Activated CD4-positive, alpha-beta T cell treated with anti-CD3 and anti-CD28 coated beads, Interleukin-2, amount 10 ng/mL, durations not matched to agents 7 days and 5 days (primary cell): Measurements from ENCODE around the gene COG7. TPM values are rescaled to one million over a fixed set of nuclear protein-coding genes. Genes with fewer than 3 reads are reported as not detected.
"Not testable (repeated sequence)": the region's sequence is repeated elsewhere in the genome, so short reads cannot be mapped to it uniquely, and the experiment has no call there.

Source experiments
- CTCF ChIA-PET: fragments of 350-600 bp; sonication (Branson Sonifier 250); formaldehyde crosslinking; loops from one replicate; lab custom pipeline; 2021; ENCODE audit warnings: antibody characterized with exemption; lab: Charles Lee
- POLR2A ChIA-PET: fragments of 350-600 bp; sonication (Branson Sonifier 250); formaldehyde crosslinking; loops from one replicate; lab custom pipeline; 2021; ENCODE audit warnings: antibody characterized with exemption; lab: Charles Lee
- DNase-seq: peaks from one replicate; pipeline ENCODE4 v3.0.0-alpha.2; 2020
- H3K27ac Mint-ChIP-seq: one replicate; pipeline ENCODE4 v1.8.0; 2021; ENCODE audit warnings: mild to moderate bottlenecking, moderate library complexity, mixed read lengths
- H3K27me3 Mint-ChIP-seq: one replicate; pipeline ENCODE4 v1.8.0; 2021; ENCODE audit warnings: mixed read lengths
- H3K36me3 Mint-ChIP-seq: one replicate; pipeline ENCODE4 v1.8.0; 2021; ENCODE audit warnings: low read depth, mixed read lengths
- H3K4me1 Mint-ChIP-seq: one replicate; pipeline ENCODE4 v1.8.0; 2021; ENCODE audit warnings: mixed read lengths
- H3K4me3 Mint-ChIP-seq: one replicate; pipeline ENCODE4 v1.8.0; 2021; ENCODE audit warnings: mild to moderate bottlenecking, moderate library complexity, mixed read lengths
- H3K9me3 Mint-ChIP-seq: one replicate; pipeline ENCODE4 v1.8.0; 2021; ENCODE audit warnings: mixed read lengths
- total RNA-seq, 2 experiments: library from RNA; stranded (reverse); gene quantifications; one replicate each; pipeline ENCODE4 v1.2.3, GENCODE V29; 2021

Gene COG7
- total RNA-seq, 2 experiments from 2014 or later, result 17.9 to 20.2 TPM

DNA sequence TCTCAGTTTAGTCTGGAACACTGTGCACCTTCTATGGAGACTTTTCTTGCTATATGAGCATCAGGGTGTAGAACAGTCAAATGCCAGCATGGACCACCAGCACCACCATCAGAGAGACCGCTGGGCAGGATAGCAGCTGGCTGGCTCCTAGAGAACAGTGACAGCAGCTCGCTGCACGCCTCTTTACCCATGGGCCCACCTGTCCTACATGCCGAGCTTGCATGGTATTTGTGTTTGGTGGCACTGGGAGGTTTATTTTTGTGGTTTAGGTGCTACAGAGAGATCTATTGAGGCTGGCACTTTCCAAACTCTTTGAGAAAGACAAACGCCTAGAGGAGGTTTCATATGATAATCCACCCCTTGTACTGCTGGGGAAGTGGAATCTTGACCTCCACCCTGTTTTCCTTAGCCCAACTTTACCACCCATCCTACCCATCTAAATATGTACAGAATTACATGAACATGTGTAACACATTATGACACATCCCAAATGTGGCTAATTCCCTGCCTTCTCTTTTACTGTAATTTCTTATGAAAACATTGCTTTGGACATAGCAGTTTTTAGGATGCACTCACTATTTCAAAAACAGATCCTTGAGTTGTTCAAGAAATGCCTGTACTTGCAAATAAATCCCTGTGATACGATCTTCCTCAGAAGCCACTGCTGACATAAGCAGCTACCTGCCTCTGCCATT lies 46.3 kb downstream of the COG7 start:
- Mint-ChIP-seq H3K4me3 (no peak overlapping the region), H3K27ac (no peak overlapping the region), H3K4me1 (no peaks in the 10 kb centered on the region), H3K9me3 (no peaks in the 10 kb centered on the region), H3K27me3 (no peaks in the 10 kb centered on the region), H3K36me3 (peaks cover 18% of the 10 kb centered on the region)
- ChIA-PET POLR2A (no interaction called here), CTCF (no interaction called here)
- DNase-seq, result no peak

DNA sequence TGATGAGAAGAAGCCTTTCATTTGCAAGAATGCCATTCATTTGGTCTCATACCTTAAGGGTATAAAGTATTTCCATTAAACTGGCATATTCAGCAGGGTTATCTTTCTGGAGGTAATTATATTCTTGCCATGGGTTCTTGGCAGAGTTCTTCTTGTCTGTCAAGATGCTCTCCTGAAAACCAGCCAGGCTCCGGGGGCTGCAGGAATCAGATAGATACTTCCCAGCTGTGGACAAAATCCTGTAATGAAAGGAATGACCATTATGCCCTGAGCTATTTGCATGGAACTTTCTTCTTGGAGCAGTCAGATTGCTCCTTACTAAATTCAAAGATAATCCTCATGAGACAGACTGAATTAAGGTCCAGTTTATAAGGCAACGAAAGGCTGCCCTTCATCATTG lies 47.0 kb downstream of the COG7 start:
- no peak for DNase-seq
- Mint-ChIP-seq H3K27ac (no peak overlapping the region), H3K27me3 (no peaks in the 10 kb centered on the region), H3K36me3 (peaks cover 16% of the 10 kb centered on the region), H3K9me3 (no peaks in the 10 kb centered on the region), H3K4me1 (no peaks in the 10 kb centered on the region), H3K4me3 (no peak overlapping the region)
- ChIA-PET CTCF (no interaction called here), POLR2A (no interaction called here)

DNA sequence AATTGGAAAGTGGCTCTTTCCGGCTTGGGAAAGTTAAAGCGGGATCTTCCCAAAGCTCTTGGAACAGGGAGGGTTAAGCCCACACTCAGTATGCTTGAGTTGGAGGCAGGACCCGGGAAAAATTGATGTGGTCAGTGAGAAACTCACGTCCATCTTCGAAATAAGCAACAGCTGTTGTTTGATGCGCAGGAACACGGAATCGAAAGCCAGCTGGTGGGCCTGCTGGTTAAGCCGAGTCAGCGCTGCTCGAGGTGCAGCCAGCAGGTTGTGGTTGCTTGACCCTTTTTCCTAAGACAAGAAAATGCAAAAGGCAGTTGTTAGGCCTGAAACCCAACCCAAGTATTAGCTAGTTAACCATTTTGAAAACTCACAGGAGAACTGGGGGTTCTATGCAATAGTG lies 49.4 kb downstream of the COG7 start:
- H3K4me3 Mint-ChIP-seq, result no peak overlapping the region
- H3K27ac Mint-ChIP-seq, result no peak overlapping the region
- no peaks in the 10 kb centered on the region for H3K4me1 Mint-ChIP-seq
- CTCF ChIA-PET, result interaction anchor here (0.6 to 0.8 kb wide), 2 partner anchors 12 to 222 kb away, joined by 4 read pairs; no protein-coding TSS in a partner anchor
- no peak for DNase-seq
- no peaks in the 10 kb centered on the region for H3K9me3 Mint-ChIP-seq
- peaks cover 17% of the 10 kb centered on the region for H3K36me3 Mint-ChIP-seq
- H3K27me3 Mint-ChIP-seq, result no peaks in the 10 kb centered on the region
- POLR2A ChIA-PET, result no interaction called here

DNA sequence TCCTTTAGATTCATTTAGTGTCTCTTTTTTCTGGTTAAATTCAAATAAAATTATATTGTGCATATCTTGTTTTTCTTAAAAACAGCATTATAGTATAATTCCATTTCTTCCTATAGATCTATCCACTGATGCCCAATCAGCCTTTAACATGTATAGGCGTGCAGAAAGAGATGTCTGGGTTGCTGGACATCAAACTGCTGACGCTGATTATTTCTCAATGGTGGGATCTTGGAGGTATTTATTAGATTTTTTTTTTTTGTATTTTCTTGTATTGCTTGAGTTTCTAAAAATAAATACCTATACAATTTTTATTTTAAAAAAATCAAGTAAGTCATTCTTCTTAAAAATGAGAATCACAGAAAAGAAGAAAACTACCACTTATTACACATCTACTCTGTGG lies 50.9 kb downstream of the COG7 start:
- H3K4me1 Mint-ChIP-seq, result no peaks in the 10 kb centered on the region
- ChIA-PET CTCF (no interaction called here), POLR2A (no interaction called here)
- H3K9me3 Mint-ChIP-seq, result no peaks in the 10 kb centered on the region
- H3K36me3 Mint-ChIP-seq, result peaks cover 21% of the 10 kb centered on the region
- no peak overlapping the region for H3K4me3 Mint-ChIP-seq
- H3K27ac Mint-ChIP-seq, result no peak overlapping the region
- DNase-seq, result no peak
- no peaks in the 10 kb centered on the region for H3K27me3 Mint-ChIP-seq

DNA sequence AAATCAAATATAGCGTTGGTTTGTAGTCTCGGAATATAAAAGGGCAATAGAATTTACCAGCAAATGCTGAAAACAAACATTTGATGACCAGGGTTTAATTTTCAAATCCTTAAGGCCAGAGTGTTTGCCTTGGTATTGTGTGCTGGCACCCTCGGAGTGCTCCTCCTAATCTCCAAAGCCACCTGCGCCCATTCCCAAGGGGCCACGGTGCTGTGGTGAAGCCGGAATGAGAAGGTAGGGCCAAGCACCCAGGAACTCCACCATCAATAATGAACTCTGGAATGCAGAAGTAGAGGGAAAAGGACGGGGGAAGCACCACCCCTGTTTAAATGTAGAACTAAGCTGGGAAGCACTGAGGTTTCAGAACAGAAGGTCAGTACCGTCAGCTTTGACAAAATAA lies 51.9 kb downstream of the COG7 start:
- Mint-ChIP-seq H3K9me3 (no peaks in the 10 kb centered on the region), H3K27ac (no peak overlapping the region), H3K4me1 (no peaks in the 10 kb centered on the region), H3K4me3 (no peak overlapping the region), H3K27me3 (no peaks in the 10 kb centered on the region), H3K36me3 (peaks cover 21% of the 10 kb centered on the region)
- no peak for DNase-seq
- CTCF ChIA-PET, result no interaction called here
- POLR2A ChIA-PET, result no interaction called here

DNA sequence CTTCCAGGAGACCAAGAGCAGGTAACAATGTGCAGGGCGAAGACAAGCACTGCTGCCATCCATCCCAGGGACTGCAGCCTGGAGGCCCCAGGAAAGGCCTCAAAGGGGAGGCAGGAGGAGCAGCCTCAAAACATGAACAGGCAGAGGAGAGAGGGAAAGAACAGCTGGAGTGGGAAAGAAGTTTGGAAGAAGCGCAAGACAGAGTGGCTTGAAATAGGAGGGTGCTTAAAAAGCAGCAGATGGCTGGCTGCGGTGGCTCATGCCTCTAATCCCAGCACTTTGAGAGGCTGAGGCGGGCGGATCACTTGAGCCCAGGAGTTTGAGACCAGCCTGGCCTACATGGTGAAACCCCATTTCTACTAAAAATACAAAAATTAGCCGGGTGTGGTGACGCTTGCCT lies 52.5 kb downstream of the COG7 start:
- H3K27ac Mint-ChIP-seq, H3K4me1 Mint-ChIP-seq, POLR2A ChIA-PET, CTCF ChIA-PET, H3K9me3 Mint-ChIP-seq, H3K27me3 Mint-ChIP-seq, DNase-seq, H3K4me3 Mint-ChIP-seq: not testable (repeated sequence)
- peaks cover 21% of the 10 kb centered on the region for H3K36me3 Mint-ChIP-seq

DNA sequence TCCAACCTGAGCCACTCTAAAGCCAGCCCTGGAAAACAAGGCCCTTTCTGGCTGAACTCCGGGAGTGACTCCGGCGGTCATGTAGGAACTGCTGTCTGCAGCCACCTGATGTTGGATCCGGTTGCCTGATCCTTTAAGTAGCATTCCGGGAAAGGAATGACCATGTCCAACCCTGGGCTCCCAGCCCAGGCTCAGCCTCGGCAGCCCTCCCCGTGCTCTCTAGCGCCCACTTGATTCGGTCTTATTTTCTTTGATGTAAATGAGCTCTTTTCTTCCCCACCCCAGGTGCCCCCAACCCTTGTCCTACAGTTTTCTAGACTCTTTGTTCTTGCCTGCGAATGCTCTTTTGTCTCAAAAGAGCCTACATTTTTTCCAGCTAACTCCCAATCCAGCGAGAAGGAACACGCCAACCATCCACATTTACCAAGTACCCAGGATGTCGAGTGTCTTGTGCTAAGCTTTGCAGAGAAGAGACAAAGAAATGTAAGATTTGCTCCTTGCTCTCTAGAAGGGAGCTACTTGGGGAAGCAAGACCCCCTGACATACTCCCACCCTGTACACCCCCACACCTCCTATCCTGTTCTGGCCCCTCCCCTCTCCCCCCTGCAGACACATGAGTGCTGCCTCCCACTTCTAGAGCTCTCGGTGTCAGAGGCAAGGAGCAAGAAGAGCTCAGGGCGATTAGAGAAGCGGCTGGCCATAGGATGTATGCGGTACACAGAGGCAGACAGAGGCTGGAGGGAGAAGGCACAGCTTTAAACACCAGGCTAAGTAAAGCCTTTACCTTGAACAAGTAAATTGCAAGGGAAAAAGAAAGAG lies 53.8 kb downstream of the COG7 start:
- no peaks in the 10 kb centered on the region for H3K27me3 Mint-ChIP-seq
- CTCF ChIA-PET, result no interaction called here
- peaks cover 21% of the 10 kb centered on the region for H3K36me3 Mint-ChIP-seq
- H3K4me3 Mint-ChIP-seq, result no peak overlapping the region
- DNase-seq, result no peak
- POLR2A ChIA-PET, result no interaction called here
- H3K27ac Mint-ChIP-seq, result no peak overlapping the region
- no peaks in the 10 kb centered on the region for H3K9me3 Mint-ChIP-seq
- H3K4me1 Mint-ChIP-seq, result no peaks in the 10 kb centered on the region

DNA sequence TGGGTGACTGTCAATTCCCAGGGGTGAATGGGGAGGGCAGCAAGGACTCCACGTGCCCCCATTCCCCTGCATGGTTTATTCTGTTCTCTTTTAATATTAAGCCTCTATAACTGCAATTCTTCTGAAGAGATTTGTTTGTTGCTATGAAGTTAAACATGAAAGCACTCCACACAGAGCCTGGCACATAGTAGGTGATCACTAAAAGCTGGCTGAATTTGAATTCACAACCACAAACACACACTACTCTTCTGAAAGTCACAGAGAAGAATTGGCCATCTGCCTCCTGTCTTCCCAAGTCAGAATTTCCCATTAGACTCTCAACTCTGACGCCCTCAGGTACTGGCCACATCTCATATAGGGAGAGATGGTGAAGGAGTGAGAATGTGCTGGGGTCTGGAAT lies 55.5 kb downstream of the COG7 start:
- no peak for DNase-seq
- no peaks in the 10 kb centered on the region for H3K4me1 Mint-ChIP-seq
- CTCF ChIA-PET, result interaction anchor here (0.6 kb wide), 1 partner anchor 383 kb away, joined by 4 read pairs; no protein-coding TSS in a partner anchor
- H3K27ac Mint-ChIP-seq, result no peak overlapping the region
- no peaks in the 10 kb centered on the region for H3K27me3 Mint-ChIP-seq
- H3K9me3 Mint-ChIP-seq, result no peaks in the 10 kb centered on the region
- no peak overlapping the region for H3K4me3 Mint-ChIP-seq
- H3K36me3 Mint-ChIP-seq, result peaks cover 13% of the 10 kb centered on the region
- POLR2A ChIA-PET, result no interaction called here

DNA sequence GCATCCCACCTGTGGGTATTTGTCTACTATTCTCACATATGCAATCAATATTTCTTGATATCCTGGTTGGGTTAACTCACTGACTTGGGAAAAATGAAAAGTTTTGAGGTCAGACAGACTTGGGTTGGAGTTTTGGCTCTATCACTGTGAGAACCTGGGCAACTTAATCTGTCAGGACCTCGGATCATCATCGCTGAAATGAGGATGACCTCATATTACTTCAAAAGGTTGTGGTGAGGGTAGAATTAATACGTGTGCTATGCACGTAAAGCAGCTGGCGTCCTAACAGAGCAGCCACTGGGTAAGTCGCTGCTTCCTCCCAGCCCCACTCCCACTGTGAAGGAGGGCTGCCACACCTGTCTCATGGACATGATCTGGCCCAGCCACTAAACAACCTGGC lies 57.3 kb downstream of the COG7 start:
- Mint-ChIP-seq H3K27ac (no peak overlapping the region), H3K9me3 (no peaks in the 10 kb centered on the region), H3K36me3 (peaks cover 19% of the 10 kb centered on the region), H3K4me3 (no peak overlapping the region), H3K4me1 (no peaks in the 10 kb centered on the region), H3K27me3 (no peaks in the 10 kb centered on the region)
- CTCF ChIA-PET, result no interaction called here
- no peak for DNase-seq
- POLR2A ChIA-PET, result no interaction called here

DNA sequence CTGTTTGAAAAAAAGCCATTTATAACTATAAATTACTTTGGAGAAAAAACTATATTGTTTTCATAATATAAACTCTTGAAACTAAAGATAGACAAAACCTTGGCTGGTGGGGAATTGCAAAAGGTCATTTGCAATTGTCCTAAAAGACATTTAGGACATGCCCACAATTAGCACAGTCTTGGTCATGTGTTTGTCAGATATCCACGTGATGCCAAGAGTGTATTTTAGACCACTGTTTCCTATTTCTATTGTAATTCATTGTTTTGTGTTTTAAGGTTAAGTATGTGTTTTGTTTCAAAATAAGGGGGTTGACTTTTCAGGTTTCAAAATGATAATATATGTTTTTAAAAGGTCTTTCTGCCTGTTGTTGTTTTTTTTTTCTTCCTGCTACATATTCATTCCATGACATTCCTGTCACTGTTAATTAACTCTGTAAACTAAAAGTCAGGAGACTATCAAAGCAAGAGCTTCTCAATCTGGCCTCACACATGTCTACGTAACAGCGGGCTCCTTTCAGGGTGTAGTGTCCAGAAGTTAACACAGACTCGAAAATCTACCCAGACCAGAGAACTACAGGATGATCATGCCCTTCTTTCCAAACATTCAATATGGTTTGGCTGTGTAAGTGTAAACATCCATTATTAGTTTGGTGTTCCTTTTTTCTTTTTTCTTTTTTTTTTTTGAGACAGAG lies 58.7 kb downstream of the COG7 start:
- ChIA-PET CTCF (interaction anchor here (0.7 kb wide), 1 partner anchor 12 kb away, joined by 3 read pairs; no protein-coding TSS in a partner anchor), POLR2A (no interaction called here)
- H3K36me3 Mint-ChIP-seq, result peaks cover 12% of the 10 kb centered on the region
- H3K9me3 Mint-ChIP-seq, result no peaks in the 10 kb centered on the region
- no peaks in the 10 kb centered on the region for H3K27me3 Mint-ChIP-seq
- DNase-seq, result no peak
- H3K27ac Mint-ChIP-seq, result no peak overlapping the region
- H3K4me3 Mint-ChIP-seq, result no peak overlapping the region
- H3K4me1 Mint-ChIP-seq, result no peaks in the 10 kb centered on the region

DNA sequence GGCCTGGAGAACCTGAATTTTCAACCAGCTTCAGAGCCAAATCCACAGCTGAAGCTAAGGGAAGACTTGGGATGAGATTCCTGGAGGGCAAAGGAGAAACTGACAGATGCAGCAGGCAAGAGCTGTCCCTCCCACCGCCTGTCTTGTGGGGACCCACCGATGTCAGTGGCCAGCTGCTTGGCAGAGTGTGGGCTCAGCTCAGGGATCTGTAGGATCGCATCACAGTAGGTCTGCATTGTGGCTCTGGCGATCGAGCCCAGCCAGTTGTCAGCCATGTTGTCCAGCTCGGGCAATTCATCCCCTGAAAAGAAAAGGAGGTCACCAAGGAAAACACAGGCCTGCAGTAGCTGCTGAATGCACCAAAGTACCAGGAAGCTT lies 60.8 kb downstream of the COG7 start:
- Mint-ChIP-seq H3K4me3 (no peak overlapping the region), H3K27ac (no peak overlapping the region), H3K9me3 (no peaks in the 10 kb centered on the region), H3K36me3 (peaks cover 9% of the 10 kb centered on the region), H3K4me1 (no peaks in the 10 kb centered on the region), H3K27me3 (no peaks in the 10 kb centered on the region)
- ChIA-PET POLR2A (no interaction called here), CTCF (interaction anchor here (1.5 kb wide), 1 partner anchor 12 kb away, joined by 4 read pairs; no protein-coding TSS in a partner anchor)
- DNase-seq, result no peak

DNA sequence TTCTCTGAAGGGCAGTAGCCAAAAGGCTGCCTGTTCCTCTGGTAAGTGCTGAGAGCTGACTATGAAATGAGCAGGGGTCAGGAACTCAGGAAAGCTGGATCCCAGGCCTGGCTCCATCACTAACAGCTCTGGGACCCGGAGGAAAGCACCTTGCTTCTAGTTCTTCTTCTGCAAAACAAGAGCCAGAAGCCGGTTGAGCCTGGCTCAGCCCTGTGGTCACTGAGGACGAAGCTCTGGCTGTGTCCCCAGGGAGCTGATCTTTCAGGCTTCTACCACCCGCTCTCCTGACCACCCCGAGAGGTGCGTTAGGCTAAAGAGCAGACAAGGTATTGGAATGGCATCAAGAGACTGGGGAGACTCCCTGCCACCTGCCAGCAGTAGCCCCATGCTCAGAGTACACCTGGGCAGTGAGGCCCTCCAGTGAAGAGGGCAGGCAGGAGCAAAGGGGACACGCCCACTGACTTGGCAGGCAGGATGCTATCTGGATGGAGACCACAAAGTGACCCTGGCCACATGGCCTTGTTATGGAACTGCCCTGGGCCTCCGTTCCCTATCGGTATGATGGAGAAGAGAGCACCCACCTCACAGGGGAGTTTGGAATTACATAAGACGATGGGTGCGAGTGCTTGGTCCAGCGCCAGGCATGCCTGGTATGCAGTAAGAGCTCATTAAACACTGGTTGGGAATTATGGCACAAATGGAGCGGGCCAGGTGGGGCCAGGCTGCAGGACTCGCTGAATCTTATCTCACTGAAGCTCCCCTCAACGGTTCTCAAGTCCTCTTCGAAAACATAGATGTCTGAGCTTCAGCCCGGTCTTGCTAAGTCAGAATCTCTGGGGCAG lies 61.4 kb downstream of the COG7 start:
- H3K36me3 Mint-ChIP-seq, result peaks cover 7% of the 10 kb centered on the region
- POLR2A ChIA-PET, result interaction anchor here (0.6 kb wide), 1 partner anchor 257 kb away, joined by 5 read pairs; no protein-coding TSS in a partner anchor
- CTCF ChIA-PET, result interaction anchor here (1.1 to 1.5 kb wide), 2 partner anchors 12 to 42 kb away, joined by 3 to 4 read pairs; no protein-coding TSS in a partner anchor
- H3K4me3 Mint-ChIP-seq, result no peak overlapping the region
- no peaks in the 10 kb centered on the region for H3K27me3 Mint-ChIP-seq
- H3K4me1 Mint-ChIP-seq, result no peaks in the 10 kb centered on the region
- no peak overlapping the region for H3K27ac Mint-ChIP-seq
- no peaks in the 10 kb centered on the region for H3K9me3 Mint-ChIP-seq
- no peak for DNase-seq
